SK-N-MC (cell line): ENCODE data around the gene MRPL23.
A peak's percentile ranks its signal among the peaks of the same experiment; 100 is the strongest.

Experiments
- DNase-seq: peaks from one replicate; pipeline ENCODE4 v3.0.0-alpha.2; 2011; ENCODE audit warnings: low read depth, low spot score
- H3K27ac ChIP-seq: fragments of 200-600 bp; sonication (generic); 2 replicates; pipeline ENCODE4 v1.5.1; 2016; ENCODE audit warnings: mixed run types
- H3K36me3 ChIP-seq: fragments of 200-600 bp; sonication (generic); 2 replicates; pipeline ENCODE4 v1.6.1; 2017; ENCODE audit warnings: antibody characterized with exemption, low read length, mixed read lengths; ENCODE audit not compliant: insufficient read depth
- H3K4me3 ChIP-seq: fragments of 200-600 bp; sonication (generic); 2 replicates; pipeline ENCODE4 v1.5.1; 2016
- H3K9ac ChIP-seq: fragments of 200-600 bp; sonication (generic); 2 replicates; pipeline ENCODE4 v1.8.0; 2017; ENCODE audit warnings: mixed run types, mixed read lengths; ENCODE audit not compliant: insufficient read length
- H3K9me3 ChIP-seq: fragments of 200-600 bp; sonication (generic); 2 replicates; pipeline ENCODE4 v1.6.1; 2017; ENCODE audit warnings: low read depth, mild to moderate bottlenecking, antibody characterized with exemption, low read length, moderate library complexity, mixed read lengths
- EZH2 ChIP-seq: fragments of 200-600 bp; sonication (generic); IDR thresholded peaks from one replicate; pipeline ENCODE4 v1.6.1; 2017; ENCODE audit warnings: antibody characterized with exemption
- FOXP2 ChIP-seq: optimal IDR thresholded peaks from 2 replicates; pipeline ENCODE3; 2011; ENCODE audit warnings: mild to moderate bottlenecking, moderate library complexity; ENCODE audit not compliant: insufficient read depth; ENCODE audit errors: extremely low read length, control extremely low read depth
- POLR2AphosphoS5 ChIP-seq: IDR thresholded peaks from 2 replicates; pipeline ENCODE4 v1.6.1; 2012; ENCODE audit warnings: mild to moderate bottlenecking, low read depth, low read length, borderline replicate concordance

MRPL23 gene

GRCh38 chr11:1943576-1943975, 3.6 kb upstream of the MRPL23 start:
- no peaks in the 10 kb centered on the region for H3K36me3 ChIP-seq
- no peak overlapping the region for H3K9ac ChIP-seq
- DNase-seq = no peak
- H3K9me3 ChIP-seq = no peaks in the 10 kb centered on the region
- no peak for TF ChIP-seq POLR2AphosphoS5
- TF ChIP-seq FOXP2 = no peak
- TF ChIP-seq EZH2 = no peak
- peak overlapping the region; percentile 53; the same call in 1 of the 2 replicates for H3K27ac ChIP-seq
- H3K4me3 ChIP-seq = no peak overlapping the region

- Histone ChIP-seq H3K27ac (peak overlapping the region; percentile 53; the same call in 1 of the 2 replicates), H3K36me3 (no peaks in the 10 kb centered on the region), H3K9me3 (no peaks in the 10 kb centered on the region), H3K9ac (no peak overlapping the region), H3K4me3 (no peak overlapping the region)
- no peak for DNase-seq
- TF ChIP-seq EZH2 = no peak
- no peak for TF ChIP-seq POLR2AphosphoS5
- no peak for TF ChIP-seq FOXP2
These were observed 3.2 kb upstream of the MRPL23 start for GRCh38 chr11:1943977-1944376.

- Histone ChIP-seq H3K4me3 (no peak overlapping the region), H3K27ac (no peak overlapping the region), H3K9ac (no peak overlapping the region), H3K9me3 (no peaks in the 10 kb centered on the region), H3K36me3 (no peaks in the 10 kb centered on the region)
- no peak for DNase-seq
- no peak for TF ChIP-seq FOXP2
- no peak for TF ChIP-seq POLR2AphosphoS5
- no peak for TF ChIP-seq EZH2
These were observed 583 bp downstream of the MRPL23 start for GRCh38 chr11:1947592-1948237.

GRCh38 chr11:1948389-1948788, 1.3 kb downstream of the MRPL23 start:
- H3K9me3 ChIP-seq = no peaks in the 10 kb centered on the region
- TF ChIP-seq EZH2 (no peak), FOXP2 (no peak), POLR2AphosphoS5 (no peak)

GRCh38 chr11:1949302-1949701, 2.2 kb downstream of the MRPL23 start:
- Histone ChIP-seq H3K36me3 (no peaks in the 10 kb centered on the region), H3K27ac (no peak overlapping the region), H3K9me3 (no peaks in the 10 kb centered on the region), H3K9ac (no peak overlapping the region), H3K4me3 (no peak overlapping the region)
- DNase-seq = no peak
- TF ChIP-seq POLR2AphosphoS5 (no peak), EZH2 (no peak)

More at GRCh38 chr11:1948389-1948788, 1.3 kb downstream of the MRPL23 start:
- Histone ChIP-seq H3K4me3 (no peak overlapping the region), H3K27ac (no peak overlapping the region), H3K36me3 (no peaks in the 10 kb centered on the region), H3K9ac (no peak overlapping the region)
- no peak for DNase-seq

GRCh38 chr11:1949922-1950321, 2.8 kb downstream of the MRPL23 start:
- Histone ChIP-seq H3K9ac (no peak overlapping the region), H3K36me3 (no peaks in the 10 kb centered on the region), H3K27ac (no peak overlapping the region), H3K9me3 (no peaks in the 10 kb centered on the region), H3K4me3 (no peak overlapping the region)
- no peak for TF ChIP-seq POLR2AphosphoS5
- no peak for TF ChIP-seq FOXP2
- no peak for TF ChIP-seq EZH2
- no peak for DNase-seq

- Histone ChIP-seq H3K9me3 (no peaks in the 10 kb centered on the region), H3K9ac (no peak overlapping the region), H3K4me3 (no peak overlapping the region), H3K27ac (no peak overlapping the region), H3K36me3 (no peaks in the 10 kb centered on the region)
- DNase-seq = no peak
- no peak for TF ChIP-seq EZH2
- TF ChIP-seq POLR2AphosphoS5 = no peak
- no peak for TF ChIP-seq FOXP2
These were observed 5.8 kb downstream of the MRPL23 start for GRCh38 chr11:1952806-1953482.

- Histone ChIP-seq H3K9me3 (no peaks in the 10 kb centered on the region), H3K4me3 (no peak overlapping the region), H3K27ac (no peak overlapping the region), H3K9ac (no peak overlapping the region), H3K36me3 (no peaks in the 10 kb centered on the region)
- no peak for DNase-seq
- TF ChIP-seq EZH2 (no peak), POLR2AphosphoS5 (no peak), FOXP2 (no peak)
These were observed 6.5 kb downstream of the MRPL23 start for GRCh38 chr11:1953489-1954266.
